Effector memory CD4-positive, alpha-beta T cell (primary cell): Measurements from ENCODE around the gene DMTF1.
"Not testable (repeated sequence)": the region's sequence is repeated elsewhere in the genome, so short reads cannot be mapped to it uniquely, and the experiment has no call there.

Experiments
- DNase-seq, 3 donors: peaks; one replicate each; pipeline ENCODE4 v3.0.0-alpha.2; 2020
- H3K27ac ChIP-seq: 2 replicates; pipeline ENCODE4 v1.7.0; 2013; ENCODE audit warnings: mild to moderate bottlenecking, low read length, moderate library complexity; ENCODE audit not compliant: insufficient read depth, poor library complexity, severe bottlenecking
- H3K27me3 ChIP-seq: replicated peaks from 2 replicates; pipeline ENCODE4 v1.7.0; 2013; ENCODE audit warnings: mild to moderate bottlenecking, low read length; ENCODE audit not compliant: insufficient read depth, control insufficient read depth, poor library complexity, severe bottlenecking
- H3K36me3 ChIP-seq: 2 replicates; pipeline ENCODE4 v1.7.0; 2013; ENCODE audit warnings: mild to moderate bottlenecking, low read length, moderate library complexity; ENCODE audit not compliant: control insufficient read depth, insufficient read depth
- H3K4me1 ChIP-seq: 2 replicates; pipeline ENCODE4 v1.7.0; 2013; ENCODE audit warnings: low read length, mild to moderate bottlenecking; ENCODE audit not compliant: control insufficient read depth, insufficient read depth, poor library complexity, severe bottlenecking
- H3K4me3 ChIP-seq: 2 replicates; pipeline ENCODE4 v1.7.0; 2013; ENCODE audit warnings: low read length, low read depth, mild to moderate bottlenecking; ENCODE audit not compliant: insufficient read depth, poor library complexity, severe bottlenecking
- H3K9me3 ChIP-seq: 2 replicates; pipeline ENCODE4 v1.7.0; 2013; ENCODE audit warnings: mild to moderate bottlenecking, low read length, moderate library complexity; ENCODE audit not compliant: control insufficient read depth
- total RNA-seq, 3 donors: gene quantifications; one replicate each; lab custom pipeline; 2026; lab: John Stamatoyannopoulos, UW

The DMTF1 gene
- total RNA-seq: 105 to 144 (median 109) reads per million in 3 donors

- peak within 1 kb of the TSS; percentile 96 for H3K4me3 ChIP-seq
- H3K27ac ChIP-seq: peak within 1 kb of the TSS; percentile 79
Measured at GRCh38 chr7:87152112-87152896, at the start of gene DMTF1. Gene DMTF1 (plus strand): TSS chr7:87152453. CDS start chr7:87164942, 12,489 bp downstream.

GRCh38 chr7:87105401-87105800 is 46.9 kb upstream of the DMTF1 start:
- Histone ChIP-seq H3K4me1 (no peaks in the 10 kb centered on the region), H3K27ac (no peak overlapping the region), H3K27me3 (no peaks in the 10 kb centered on the region), H3K36me3 (no peaks in the 10 kb centered on the region), H3K9me3 (no peaks in the 10 kb centered on the region), H3K4me3 (no peak overlapping the region)
- no peak for DNase-seq

More at GRCh38 chr7:87152112-87152896, at the start of gene DMTF1:
- Histone ChIP-seq H3K36me3 (no peaks in the 10 kb centered on the region), H3K9me3 (no peaks in the 10 kb centered on the region), H3K27me3 (no peaks in the 10 kb centered on the region), H3K4me1 (peaks cover 24% of the 10 kb centered on the region)
- peak; percentile 79 to 83 (median 81) for DNase-seq

DNA sequence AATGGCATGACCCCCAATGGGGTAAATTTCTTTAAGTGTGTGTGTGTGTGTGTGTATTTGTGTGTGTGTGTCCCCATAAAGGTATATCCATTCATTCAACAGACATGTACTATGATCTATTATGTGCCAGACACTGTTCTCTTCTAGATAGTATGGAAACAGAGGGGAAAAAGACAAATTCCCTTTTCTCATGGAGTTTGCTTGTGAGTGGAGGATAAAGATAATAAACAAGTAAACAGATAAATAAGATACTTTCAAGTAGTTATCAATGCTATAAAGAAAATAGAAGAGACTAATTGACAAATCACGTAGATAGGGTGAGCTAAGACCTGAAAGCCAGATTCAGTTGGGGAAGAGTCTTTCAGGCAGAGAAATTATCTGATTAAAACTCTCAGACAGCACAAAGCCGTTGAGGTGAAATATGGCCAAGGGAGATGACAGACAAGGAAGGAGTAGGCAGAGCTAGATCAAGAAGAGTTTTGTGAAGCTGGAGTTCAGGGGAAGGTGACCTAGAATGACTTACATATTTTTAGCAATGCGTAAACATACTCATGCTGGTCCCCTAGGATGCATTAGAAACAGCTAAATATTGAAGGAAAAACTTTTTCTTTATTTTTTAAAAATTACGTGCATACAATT is 45.2 kb upstream of the DMTF1 start:
- Histone ChIP-seq H3K27me3 (no peaks in the 10 kb centered on the region), H3K4me3 (no peak overlapping the region), H3K36me3 (no peaks in the 10 kb centered on the region), H3K9me3 (no peaks in the 10 kb centered on the region), H3K4me1 (no peaks in the 10 kb centered on the region), H3K27ac (no peak overlapping the region)
- no peak for DNase-seq

DNA sequence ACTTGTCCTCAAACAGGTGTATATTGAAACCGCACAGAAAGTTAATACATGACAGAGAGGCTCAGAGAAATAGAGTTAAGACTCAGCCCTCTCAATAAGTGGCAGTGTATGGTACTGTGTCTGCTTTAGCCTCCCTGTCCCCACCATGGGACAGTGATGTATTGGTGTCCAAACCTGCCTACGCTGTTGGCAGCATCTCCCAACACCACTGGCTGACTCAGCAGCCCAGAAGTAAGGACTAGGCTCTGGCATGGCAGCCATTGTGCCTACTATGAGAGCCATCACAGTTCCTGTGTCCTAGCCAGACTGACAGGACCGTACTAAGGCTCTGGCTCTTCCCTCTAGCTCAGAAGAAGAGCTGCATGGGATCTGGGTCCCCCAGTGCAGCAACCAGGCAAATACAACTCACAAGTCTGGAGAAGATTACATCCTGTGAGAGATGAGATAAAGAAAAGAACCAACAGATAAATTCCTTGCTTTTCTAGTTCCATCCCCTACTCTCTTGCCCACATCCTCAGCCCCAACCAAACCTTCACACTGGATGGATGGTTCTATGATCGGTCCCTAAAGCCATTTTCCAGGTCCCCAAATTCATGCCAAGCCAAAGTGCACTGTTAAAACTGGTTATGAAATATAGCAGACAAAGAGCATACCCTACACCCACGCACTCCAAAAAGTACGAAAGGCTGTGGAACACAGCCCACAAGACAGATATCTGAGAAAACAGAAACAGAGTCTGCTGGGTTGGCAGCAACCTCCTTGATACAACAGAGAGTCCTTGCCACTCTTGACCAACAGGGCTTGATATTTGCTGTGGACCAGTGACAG is 44.1 kb upstream of the DMTF1 start:
- Histone ChIP-seq H3K27me3 (no peaks in the 10 kb centered on the region), H3K9me3 (no peaks in the 10 kb centered on the region), H3K27ac (no peak overlapping the region), H3K4me3 (no peak overlapping the region), H3K4me1 (no peaks in the 10 kb centered on the region), H3K36me3 (no peaks in the 10 kb centered on the region)
- no peak for DNase-seq

GRCh38 chr7:87110778-87111177 is 41.5 kb upstream of the DMTF1 start:
- Histone ChIP-seq H3K36me3 (no peaks in the 10 kb centered on the region), H3K9me3 (no peaks in the 10 kb centered on the region), H3K27ac (no peak overlapping the region), H3K27me3 (no peaks in the 10 kb centered on the region), H3K4me1 (no peaks in the 10 kb centered on the region), H3K4me3 (no peak overlapping the region)
- DNase-seq: no peak

DNA sequence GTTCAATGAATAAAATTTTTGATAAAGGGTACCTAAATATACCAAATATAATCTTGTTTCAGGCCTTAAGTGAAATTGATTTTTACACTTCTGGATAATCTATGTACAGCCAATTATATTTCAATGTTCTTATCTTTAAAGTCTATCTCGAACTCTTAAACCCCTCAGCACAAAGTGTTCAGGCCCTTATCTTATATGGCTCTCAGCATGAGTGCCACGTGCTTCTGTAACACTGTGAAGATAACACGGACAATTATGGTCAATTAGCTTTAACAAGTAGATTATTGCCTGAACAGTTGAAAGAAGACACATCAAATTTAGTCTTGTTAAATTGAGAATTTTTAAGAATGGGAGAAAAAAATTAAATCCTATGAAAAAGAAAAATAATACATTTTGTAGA is 40.4 kb upstream of the DMTF1 start:
- Histone ChIP-seq H3K27me3 (no peaks in the 10 kb centered on the region), H3K4me1 (no peaks in the 10 kb centered on the region), H3K9me3 (no peaks in the 10 kb centered on the region)

DNA sequence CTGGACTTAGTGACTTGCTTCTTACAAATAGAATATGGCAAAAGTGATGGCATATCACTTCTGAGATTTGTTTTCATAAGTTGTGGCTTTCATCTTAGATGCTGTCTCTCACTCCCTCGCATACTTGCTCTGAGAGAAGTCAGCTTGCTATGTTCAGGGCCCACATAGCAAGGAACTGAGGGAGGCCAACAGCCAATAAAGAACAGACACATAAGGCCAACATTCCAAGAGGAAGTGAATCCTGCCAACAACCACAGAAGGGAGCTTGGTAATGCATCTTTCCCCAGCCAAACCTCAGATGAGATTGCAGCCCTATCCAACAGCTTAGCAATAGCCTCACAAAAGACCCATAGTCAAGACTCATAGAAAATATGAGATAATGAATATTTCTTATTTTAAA is 39.2 kb upstream of the DMTF1 start:
- Histone ChIP-seq H3K36me3 (no peaks in the 10 kb centered on the region), H3K27me3 (no peaks in the 10 kb centered on the region), H3K27ac (no peak overlapping the region), H3K4me1 (no peaks in the 10 kb centered on the region), H3K4me3 (no peak overlapping the region), H3K9me3 (no peaks in the 10 kb centered on the region)
- no peak for DNase-seq

More for the DNA sequence above, 40.4 kb upstream of the DMTF1 start:
- Histone ChIP-seq H3K36me3 (no peaks in the 10 kb centered on the region), H3K27ac (no peak overlapping the region), H3K4me3 (no peak overlapping the region)
- no peak for DNase-seq

GRCh38 chr7:87113904-87114303 is 38.3 kb upstream of the DMTF1 start:
- not testable (repeated sequence) for H3K27ac ChIP-seq, H3K27me3 ChIP-seq, DNase-seq, H3K4me1 ChIP-seq, H3K9me3 ChIP-seq, H3K4me3 ChIP-seq, H3K36me3 ChIP-seq

DNA sequence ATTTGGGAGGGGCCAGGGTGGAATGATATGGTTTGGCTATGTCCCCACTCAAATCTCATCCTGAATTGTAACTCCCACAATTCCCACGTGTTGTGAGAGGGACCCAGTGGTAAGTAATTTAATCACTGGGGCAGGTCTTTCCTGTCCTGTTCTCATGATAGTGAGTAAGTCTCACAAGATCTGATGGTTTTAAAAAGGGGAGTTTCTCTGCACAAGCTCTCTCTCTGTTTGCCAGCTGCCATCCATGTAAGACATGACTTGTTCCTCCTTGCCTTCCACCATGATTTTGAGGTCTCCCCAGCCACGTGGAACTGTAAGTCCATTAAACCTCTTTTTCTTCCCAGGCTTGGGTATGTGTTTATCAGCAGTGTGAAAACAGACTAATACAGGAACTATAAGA is 36.5 kb upstream of the DMTF1 start:
- H3K36me3 ChIP-seq, H3K27me3 ChIP-seq, H3K4me1 ChIP-seq, H3K9me3 ChIP-seq, H3K27ac ChIP-seq, H3K4me3 ChIP-seq, DNase-seq: not testable (repeated sequence)
